ENCODE results near the gene INPP5D. TPM values are rescaled to one million over a fixed set of nuclear protein-coding genes. Genes with fewer than 3 reads are reported as not detected.
A peak's percentile ranks its signal among the peaks of the same experiment; 100 is the strongest.
"Not testable (repeated sequence)": the region's sequence is repeated elsewhere in the genome, so short reads cannot be mapped to it uniquely, and the experiment has no call there.

INPP5D gene
- total RNA-seq, 1 experiment from 2014 or later = 2.0 TPM

DNA sequence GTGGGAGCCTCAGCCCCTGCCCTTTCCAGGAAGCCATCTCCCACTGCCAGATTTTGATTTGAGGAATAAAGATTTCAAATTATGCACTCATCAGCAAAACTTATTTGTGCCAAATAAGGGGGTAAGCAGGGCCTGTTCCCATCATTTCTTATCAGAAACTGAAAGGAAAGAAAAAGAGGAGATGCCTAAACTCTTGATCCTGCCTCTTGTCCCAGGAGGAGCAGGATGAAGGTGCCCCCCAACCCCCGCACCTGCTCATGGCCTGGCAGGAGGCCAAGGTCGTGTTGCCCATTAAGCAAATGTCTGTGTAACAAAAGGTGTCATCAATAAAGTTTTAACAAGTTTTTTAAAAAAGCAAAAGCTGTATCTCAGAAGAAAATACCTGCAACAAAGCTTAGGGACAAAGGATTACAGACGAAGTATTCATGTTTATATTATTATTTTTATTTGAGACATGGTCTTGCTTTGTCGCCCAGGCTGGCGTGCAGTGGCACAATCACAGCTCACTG lies 80.0 kb downstream of the INPP5D start:
- DNase-seq (ENCODE audit: low read depth) = no peak

DNA sequence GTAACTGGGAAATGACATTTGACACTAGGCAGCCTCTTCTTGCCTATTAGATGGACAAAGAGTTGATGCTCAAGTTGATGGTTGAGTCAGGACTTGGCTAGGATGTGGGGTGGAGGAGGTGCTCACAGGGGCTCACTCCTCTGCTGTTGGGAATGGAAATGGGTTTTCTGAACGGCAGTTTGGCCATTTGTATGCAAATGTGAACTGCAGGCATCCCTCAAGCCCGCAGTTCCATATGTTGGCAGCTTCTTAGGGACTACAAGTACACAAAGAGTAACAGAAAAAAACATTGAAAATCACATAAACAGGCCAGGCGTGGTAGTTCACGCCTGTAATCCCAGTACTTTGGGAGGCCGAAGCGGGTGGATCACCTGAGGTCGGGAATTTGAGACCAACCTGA lies 80.8 kb downstream of the INPP5D start:
- no peak for DNase-seq (ENCODE audit: low read depth)

DNA sequence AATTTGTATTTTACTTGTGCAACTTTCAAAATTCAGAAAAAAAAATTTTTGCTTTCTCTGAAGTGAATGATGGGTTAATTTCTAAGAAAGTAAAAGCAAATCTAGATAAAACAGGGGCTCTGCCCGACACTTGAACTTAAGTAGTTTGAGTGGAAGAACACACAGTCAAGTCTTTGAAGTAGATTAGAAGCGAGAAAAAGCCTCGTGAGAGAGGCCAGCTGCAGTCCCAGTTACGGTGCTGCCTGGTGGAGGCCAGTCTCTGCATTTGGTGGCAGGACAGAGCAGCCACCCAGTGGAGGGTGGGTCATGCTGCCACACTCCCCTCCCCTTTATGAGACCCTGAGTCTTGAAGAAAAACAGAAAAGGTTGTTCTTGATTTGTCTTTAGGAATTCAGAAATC lies 81.8 kb downstream of the INPP5D start:
- no peak for DNase-seq (ENCODE audit: low read depth)

DNA sequence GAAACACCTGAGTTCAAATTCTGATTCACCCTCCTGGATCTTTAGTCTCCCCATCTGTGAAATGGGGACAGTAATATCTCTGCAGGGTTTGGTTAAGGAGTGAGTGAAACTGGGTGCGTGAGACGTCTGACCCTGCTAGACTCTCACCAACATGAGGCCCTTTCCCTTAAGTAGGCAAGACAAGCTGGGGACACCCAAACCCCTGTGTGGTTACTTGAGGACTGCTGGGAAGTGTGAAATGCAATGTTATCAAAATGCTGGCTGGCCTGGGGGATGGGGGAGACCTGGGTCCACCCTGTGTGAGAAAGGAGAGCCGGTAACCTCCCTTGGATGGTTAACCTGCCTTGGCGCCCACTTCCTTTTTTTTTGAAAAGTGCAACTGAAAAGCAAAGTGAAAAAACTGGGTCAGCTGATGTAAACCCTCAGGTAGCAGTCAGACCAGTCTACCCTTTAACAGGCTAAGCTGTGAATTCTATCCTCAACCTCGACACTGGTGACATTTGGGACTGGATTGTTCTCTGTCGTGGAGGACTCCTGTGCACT lies 82.3 kb downstream of the INPP5D start:
- DNase-seq (ENCODE audit: low read depth) = no peak

DNA sequence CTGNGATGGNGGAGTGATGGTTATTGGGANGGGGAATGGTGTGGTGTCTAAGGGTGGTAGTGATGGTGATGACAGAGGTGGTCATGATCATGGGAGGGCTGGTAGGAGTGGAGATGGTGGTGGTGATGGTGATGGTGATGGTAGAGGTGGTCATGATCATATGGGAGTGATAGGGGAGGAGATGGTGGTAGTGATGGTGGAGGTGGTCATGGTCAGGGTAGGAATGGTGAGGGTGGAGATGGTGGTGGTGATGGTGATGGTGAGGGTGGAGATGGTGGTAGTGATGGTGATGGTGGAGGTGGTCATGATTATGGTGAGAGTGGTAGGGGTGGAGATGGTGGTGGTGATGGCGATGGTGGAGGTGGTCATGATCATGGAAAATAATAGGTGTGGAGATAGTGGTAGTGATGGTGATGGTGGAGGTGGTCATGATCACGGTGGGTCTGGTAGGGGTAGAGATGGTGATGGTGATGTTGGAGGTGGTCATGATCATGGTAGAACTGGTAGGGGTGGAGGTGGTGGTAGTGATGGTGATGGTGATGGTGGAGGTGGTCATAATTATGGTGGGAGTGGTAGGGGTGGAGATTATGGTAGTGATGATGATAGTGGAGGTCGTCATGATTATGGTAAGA lies 83.7 kb downstream of the INPP5D start:
- DNase-seq (ENCODE audit: low read depth) = no peak

DNA sequence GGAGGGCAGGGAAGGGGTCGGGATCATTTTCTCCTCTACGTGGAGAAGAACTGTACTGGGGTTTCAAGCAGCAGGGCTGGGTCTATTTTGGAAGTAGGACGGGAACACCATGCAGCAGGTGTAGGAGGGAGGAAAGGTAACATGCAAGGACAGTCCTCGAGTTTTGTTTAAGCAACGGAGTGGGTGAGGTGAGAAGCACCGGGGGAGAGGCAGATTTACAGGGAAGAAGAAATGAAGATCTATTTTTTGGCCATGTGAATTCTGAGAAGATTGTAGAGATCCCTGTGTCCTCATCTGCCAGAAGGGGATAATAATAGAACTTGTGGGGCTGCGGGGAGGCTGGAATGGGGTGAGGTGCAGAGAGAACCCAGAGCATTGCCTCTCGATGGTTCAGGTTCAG lies 85.6 kb downstream of the INPP5D start:
- no peak for DNase-seq (ENCODE audit: low read depth)

DNA sequence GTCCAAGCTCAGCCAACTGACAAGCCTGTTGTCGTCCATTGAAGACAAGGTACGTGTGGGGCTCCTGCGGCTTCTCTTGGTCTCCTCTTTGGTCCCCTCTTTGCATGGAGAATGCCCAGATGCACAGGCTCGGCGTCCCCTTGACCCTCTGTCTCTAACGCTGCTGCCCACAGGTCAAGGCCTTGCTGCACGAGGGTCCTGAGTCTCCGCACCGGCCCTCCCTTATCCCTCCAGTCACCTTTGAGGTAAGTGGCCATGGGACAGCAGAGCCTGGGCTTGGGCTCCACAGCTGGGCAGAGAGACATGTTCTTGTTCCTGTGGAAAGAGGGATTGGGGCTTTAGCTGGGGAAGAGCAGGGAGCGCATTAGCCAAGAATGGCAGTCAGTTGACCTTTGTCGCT lies 86.1 kb downstream of the INPP5D start:
- DNase-seq (ENCODE audit: low read depth) = no peak

DNA sequence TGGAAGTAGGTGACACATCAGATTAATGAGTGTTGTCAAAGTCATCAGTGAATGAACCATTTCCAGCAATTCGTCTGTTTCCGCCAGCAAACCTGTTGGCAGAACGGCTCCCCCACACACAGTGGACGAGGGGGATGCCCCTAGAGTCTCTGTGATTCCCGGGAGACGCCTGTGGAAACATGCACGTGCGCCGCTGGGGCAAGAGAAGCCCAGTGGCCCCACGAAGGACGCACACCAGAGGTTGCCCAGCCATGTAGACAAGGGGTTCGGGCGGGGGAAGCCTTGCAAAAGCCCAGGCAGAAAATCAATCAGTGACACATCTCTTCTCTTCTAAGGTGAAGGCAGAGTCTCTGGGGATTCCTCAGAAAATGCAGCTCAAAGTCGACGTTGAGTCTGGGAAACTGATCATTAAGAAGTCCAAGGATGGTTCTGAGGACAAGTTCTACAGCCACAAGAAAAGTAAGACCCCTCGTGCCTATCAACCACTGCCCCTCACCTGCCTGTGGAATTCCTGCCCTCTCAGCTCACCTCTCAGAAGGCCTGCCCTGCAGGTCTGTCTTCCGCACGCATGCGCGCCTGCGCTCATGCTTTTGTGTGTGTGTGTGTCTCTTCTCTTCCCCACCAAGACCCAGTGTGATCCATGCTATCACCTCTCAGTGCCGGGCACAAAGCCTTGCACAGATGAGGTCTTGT lies 87.1 kb downstream of the INPP5D start:
- DNase-seq (ENCODE audit: low read depth) = no peak

DNA sequence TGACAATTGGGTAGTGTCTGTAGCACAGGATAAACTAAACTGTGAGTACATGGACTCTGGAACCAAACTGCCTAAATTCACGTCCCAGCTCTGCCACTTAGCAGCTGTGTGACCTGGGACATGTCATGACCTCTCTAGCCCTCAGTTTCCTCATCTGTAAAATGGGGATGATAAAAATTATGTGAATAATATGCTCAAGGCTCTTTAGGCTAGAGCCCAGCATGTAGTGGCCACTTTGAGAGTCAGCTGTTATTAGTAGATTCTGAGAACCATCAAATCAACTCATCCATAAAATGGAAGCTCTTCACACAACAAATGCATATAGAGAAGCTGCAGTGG lies 87.7 kb downstream of the INPP5D start:
- no peak for DNase-seq (ENCODE audit: low read depth)

DNA sequence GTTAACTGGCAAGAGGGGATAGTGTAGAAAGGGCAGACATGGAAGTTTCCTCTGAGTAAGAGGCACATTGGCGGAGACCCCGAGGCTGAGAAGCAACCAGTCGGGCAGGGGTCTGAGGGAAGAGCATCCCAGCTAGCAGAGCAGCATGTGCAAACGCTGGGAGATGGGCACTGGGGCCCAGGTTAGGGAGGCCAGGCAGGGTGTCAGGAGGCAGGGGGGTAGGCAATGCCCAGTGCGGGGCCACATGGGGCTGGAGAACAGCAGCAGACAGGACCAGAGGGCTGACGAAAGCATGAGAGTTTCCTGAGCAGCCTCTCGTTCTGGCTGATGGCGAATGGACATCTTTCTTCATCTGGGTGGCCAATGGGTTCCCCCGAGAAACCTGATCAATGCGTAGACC lies 88.2 kb downstream of the INPP5D start:
- no peak for DNase-seq (ENCODE audit: low read depth)

DNA sequence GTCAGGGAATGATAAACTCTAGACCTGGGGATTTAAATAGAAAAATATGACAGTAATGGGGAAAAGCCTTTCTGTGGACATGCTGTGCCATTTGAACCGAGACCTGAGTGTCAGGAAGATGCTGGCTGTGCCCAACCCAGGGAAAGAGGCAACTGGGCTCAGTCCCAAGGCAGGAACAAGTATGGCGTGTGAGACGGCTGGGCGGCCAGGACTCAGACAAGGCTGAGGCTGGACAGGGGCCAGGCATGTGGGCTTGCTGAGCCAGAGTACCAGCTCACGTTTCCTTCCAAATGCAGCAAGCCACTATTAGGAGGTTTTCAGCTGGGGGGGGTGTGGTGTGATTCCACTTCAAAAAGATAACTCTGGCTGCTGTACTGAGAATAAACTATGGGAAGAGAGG lies 92.4 kb downstream of the INPP5D start:
- DNase-seq (ENCODE audit: low read depth) = no peak

DNA sequence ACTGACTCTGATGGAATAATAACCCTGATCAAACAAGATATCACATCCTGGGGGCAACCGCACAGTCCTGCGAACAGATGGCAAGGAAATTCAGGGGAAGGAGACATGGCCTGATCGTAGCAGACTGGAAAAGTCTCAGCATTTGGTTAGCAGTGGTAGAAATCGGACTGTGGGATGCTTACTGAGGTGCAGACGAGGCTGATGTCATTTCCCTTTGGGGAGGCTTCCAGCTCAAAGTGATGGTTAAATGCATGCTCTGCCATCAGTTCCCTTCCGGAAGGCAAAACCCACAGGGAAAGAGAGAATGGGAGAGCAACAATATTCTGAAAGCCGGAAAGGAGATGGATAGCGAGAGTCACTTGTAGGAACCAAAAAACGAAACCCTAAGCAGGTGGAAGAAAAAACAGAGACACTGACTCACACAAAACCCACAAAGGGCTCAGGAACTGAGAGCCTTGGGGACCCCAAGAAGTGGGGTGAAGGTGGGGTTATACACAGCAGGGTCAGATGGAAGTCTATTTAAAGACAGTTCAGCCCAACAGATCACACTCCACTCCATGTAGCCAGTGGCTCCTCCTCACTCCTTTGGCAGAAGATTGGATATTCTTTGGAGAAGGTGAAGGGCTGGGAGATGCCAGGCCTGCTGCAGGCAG lies 93.1 kb downstream of the INPP5D start:
- no peak for DNase-seq (ENCODE audit: low read depth)

DNA sequence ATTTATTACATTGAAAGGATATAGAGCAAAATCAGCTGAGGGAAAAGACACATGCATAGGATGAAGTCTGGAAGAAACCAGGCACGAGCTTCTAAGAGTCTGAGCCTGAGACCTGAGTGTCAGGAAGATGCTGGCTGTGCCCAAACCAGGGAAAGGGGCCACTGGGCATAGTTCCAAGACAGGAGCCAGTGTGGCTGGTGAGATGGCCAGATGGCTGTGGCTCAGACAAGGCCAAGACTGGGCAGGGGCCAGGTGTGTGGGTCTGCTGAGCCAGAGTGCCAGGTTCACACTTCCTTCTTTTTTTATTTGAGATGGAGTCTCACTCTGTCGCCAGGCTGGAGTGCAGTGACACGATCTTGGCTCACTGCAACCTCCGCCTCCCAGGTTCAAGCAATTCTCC lies 95.9 kb downstream of the INPP5D start:
- DNase-seq (ENCODE audit: low read depth) = no peak

DNA sequence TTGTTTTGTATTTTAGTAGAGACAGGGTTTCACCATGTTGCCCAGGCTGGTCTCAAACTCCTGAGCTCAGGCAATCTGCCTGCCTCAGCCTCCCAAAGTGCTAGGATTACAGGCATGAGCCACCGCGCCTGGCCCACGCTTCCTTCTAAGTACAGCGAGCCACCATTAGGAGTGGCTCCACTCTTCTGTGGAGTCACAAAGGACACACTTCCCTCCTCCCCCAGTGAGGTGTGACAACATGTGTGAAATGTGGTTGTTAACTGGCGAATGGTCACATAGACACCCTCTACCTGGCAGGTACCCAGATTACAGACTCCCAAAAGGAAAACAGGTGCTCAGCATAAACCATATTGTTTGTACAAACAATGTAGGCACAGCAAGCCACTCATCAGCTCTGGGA lies 96.3 kb downstream of the INPP5D start:
- not testable (repeated sequence) for DNase-seq (ENCODE audit: low read depth)

DNA sequence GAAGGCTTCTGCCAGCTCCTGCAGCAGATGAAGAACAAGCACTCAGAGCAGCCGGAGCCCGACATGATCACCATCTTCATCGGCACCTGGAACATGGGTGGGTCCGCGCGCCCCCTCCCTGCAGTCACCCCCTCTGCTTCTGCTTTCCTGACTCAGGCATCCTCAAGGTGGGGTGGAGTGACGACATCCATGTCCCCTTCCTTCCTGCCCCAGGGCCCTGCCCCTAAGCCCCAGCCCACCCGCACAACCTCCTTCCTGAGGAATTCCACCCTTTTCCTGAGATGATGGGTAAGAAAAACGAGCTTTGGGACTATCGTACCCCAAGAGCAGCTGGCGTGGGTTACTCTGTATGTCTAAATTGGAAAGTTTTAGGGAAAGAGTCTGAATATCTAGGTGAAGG lies 101.6 kb downstream of the INPP5D start:
- no peak for DNase-seq (ENCODE audit: low read depth)

DNA sequence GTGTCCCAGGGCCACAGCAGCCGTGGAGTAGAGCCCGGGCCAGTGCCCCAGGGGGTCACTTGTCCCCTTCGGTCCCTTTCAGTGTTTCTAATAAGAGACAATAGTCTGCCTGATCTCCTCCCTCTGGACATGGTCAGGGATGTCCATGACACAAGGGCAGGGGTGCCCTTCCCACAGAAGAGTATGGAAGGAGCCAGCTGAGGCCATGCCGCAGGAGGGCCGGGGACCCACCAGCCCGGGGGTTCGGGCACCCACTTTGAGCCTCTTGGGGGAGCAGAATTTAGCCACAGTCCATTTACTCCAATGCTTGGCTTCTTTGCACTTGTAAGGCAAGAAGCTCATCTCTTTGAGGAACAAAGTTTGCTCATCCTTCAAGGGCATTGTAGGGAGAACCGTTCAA lies 102.6 kb downstream of the INPP5D start:
- no peak for DNase-seq (ENCODE audit: low read depth)

DNA sequence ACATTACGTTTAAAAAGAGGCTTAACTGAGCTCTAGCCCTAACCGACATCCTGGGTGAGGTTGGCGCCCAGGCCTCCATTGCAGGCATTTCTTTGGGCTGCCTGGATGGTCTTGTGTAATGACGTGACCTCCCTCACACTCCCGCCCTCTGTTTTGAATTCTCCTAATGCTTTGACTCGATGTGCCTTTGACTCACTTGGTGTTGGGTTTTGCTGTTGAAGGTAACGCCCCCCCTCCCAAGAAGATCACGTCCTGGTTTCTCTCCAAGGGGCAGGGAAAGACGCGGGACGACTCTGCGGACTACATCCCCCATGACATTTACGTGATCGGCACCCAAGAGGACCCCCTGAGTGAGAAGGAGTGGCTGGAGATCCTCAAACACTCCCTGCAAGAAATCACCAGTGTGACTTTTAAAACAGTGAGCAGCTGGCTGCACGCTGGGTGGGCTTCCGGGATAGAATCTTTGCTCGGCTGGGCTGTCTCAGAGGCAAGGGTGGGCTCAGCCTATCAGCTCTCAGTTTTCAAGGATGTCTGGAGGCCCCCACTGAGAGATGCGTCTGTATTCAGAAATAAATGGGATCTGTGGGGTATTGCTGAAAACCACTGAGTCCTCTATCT lies 103.5 kb downstream of the INPP5D start:
- no peak for DNase-seq (ENCODE audit: low read depth)

DNA sequence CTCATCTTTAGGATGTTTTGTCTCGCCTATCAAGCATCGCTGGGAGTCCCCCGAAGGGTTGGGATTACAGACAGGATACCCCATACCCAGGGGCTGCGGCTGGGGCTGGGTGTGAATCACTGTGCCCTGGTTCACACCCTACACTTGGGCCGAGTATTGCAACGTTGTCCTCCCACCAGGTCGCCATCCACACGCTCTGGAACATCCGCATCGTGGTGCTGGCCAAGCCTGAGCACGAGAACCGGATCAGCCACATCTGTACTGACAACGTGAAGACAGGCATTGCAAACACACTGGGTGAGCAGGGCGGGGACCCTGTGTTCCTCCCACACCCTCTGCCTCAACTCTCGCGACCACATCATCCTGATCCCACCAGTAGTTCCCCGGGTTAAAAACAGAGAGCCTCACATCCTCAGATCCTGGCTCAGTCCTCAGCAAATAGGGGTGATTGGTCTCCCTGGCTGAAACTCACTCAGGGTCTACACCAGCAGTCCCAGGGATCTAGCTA lies 104.0 kb downstream of the INPP5D start:
- no peak for DNase-seq (ENCODE audit: low read depth)

DNA sequence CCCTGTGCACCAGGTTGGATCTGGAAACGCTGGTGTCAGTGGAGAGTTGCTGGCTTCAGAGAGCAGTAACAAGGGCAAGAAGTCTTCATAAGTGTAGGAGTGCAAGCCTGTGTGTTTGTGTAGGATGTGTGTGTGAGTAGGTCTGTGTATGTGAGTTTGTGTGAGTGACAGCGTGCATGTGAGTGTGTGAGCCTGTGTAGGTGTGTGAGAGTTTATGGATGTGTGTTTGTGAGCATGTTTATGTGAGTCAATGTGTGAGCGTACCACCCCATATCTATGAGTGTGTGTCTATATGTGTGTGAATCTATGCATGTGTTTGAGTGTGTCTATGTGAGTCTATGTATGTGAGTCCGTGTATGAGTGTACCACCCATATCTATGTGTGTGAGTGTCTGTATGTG lies 104.8 kb downstream of the INPP5D start:
- no peak for DNase-seq (ENCODE audit: low read depth)

DNA sequence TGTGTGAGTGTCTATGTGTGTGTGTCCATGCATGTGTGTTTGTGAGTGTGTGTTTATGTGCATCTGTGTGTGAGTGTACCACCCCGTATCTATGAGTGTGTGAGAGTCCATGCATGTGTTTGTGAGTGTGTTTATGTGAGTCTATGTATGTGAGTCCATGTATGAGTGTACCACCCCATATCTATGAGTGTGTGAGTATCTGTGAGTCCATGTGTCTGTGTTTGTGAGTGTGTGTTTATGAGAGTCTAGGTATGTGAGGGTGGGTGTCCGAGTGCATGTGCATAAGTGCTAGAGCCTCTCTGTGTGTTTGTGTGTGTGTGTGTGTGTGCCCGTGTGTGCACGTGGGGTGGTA lies 105.4 kb downstream of the INPP5D start:
- DNase-seq (ENCODE audit: low read depth) = no peak

DNA sequence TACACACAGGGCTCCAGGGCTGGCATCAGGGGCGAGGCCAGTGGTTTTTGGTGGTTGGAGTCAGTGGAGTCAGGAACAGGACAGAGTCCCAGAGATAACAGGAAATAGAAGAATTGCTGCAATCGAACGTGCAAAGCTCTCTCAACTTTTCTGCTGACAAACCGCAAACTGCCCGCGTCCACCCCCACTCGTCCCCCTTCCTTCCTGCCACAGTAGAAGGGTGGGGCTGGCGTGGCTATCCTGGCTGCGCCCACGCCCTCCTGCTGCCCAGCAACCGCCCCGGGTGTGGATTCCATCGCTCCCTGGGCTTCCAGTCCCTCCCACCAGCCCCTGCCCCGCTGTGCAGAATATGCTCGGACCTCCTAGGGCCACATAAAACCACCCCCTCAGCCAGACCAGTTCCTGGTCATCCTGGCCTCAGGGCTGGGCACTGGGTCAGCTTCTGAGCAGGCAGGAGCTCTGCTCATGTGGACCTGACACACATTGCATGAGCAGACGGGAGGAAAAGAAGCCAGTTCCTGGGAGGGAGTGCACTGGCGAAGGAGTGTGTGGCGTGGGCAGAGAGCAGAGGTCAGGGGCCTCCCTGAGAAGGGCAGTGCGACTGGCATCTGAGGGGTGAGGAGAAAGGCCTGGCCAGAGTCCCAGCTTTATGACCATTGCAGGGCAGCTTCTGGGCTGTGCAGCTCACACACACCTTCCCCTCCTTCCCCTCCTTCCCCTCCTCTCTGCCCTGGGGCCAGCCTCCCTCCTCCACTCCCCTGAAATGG lies 105.9 kb downstream of the INPP5D start:
- DNase-seq (ENCODE audit: low read depth) = peak; percentile 86
